Activated T-cell treated with anti-CD3 and anti-CD28 coated beads, Interleukin-2, amount 50 U/mL, for 48 hours (primary cell): ENCODE measurements around the gene CFI.

ENCODE experiments used
- DNase-seq, 2 experiments: peaks; one replicate each; pipeline ENCODE4 v3.0.0-alpha.2; 2020

Gene CFI

GRCh38 chr4:109729718-109730618 lies 71.8 kb downstream of the CFI start, which contains the start of gene PLA2G12A:
PLA2G12A (minus strand) TSS chr4:109730070; CDS start chr4:109729809, 261 bp downstream.
- peak; percentile 78 to 84 for DNase-seq

GRCh38 chr4:109729117-109729717 lies 72.6 kb downstream of the CFI start:
- no peak for DNase-seq

- DNase-seq: no peak
Observed at GRCh38 chr4:109728385-109728784, 73.4 kb downstream of the CFI start.

GRCh38 chr4:109723110-109723509 lies 78.7 kb downstream of the CFI start:
- no peak for DNase-seq

- no peak for DNase-seq
Observed at GRCh38 chr4:109722357-109722756, 79.4 kb downstream of the CFI start.

- DNase-seq: no peak
Observed at GRCh38 chr4:109721033-109721432, 80.8 kb downstream of the CFI start.

GRCh38 chr4:109719604-109720003 lies 82.2 kb downstream of the CFI start:
- no peak for DNase-seq

GRCh38 chr4:109718759-109719158 lies 83.0 kb downstream of the CFI start:
- DNase-seq: no peak

GRCh38 chr4:109713500-109713899 lies 88.3 kb downstream of the CFI start:
- no peak for DNase-seq

- no peak for DNase-seq
Observed at GRCh38 chr4:109708990-109709389, 92.8 kb downstream of the CFI start.

- no peak for DNase-seq
Observed at GRCh38 chr4:109708435-109708834, 93.4 kb downstream of the CFI start.

GRCh38 chr4:109703664-109704361 lies 98.0 kb downstream of the CFI start:
- DNase-seq: no peak

GRCh38 chr4:109702950-109703663 lies 98.7 kb downstream of the CFI start, which contains the start of gene CASP6:
CASP6 (minus strand) TSS chr4:109703445; CDS start chr4:109703395, 50 bp downstream.
- peak; percentile 78 to 81 for DNase-seq

GRCh38 chr4:109701566-109702410 lies 100.0 kb downstream of the CFI start:
- peak in 1 of 2 experiments; percentile 28 for DNase-seq

- DNase-seq: no peak
Observed at GRCh38 chr4:109699553-109700225, 102.1 kb downstream of the CFI start.

- no peak for DNase-seq
Observed at GRCh38 chr4:109698656-109699055, 103.1 kb downstream of the CFI start.

- DNase-seq: no peak
Observed at GRCh38 chr4:109691411-109691920, 110.3 kb downstream of the CFI start.
